Stromal cell of bone marrow (primary cell): Measurements from ENCODE around the gene TSSK6.

ENCODE experiments used
- DNase-seq: peaks from one replicate; pipeline ENCODE4 v3.0.0-alpha.2; 2012; ENCODE audit warnings: low read depth

TSSK6 gene

GRCh38 chr19:19530889-19531288 lies 15.5 kb upstream of the TSSK6 start:
- no peak for DNase-seq

GRCh38 chr19:19530423-19530804 lies 15.1 kb upstream of the TSSK6 start:
- DNase-seq, result no peak

GRCh38 chr19:19529783-19530422 lies 14.6 kb upstream of the TSSK6 start:
- no peak for DNase-seq

GRCh38 chr19:19528721-19529490 lies 13.6 kb upstream of the TSSK6 start, which contains the start of gene YJEFN3:
TSS of gene YJEFN3 (plus strand) at chr19:19528911. CDS start at chr19:19528933, 22 bp downstream.
- DNase-seq, result no peak

- no peak for DNase-seq
These were observed 12.6 kb upstream of the TSSK6 start for GRCh38 chr19:19527674-19528625.

GRCh38 chr19:19527371-19527656 lies 12.0 kb upstream of the TSSK6 start:
- no peak for DNase-seq

GRCh38 chr19:19526581-19527370 lies 11.4 kb upstream of the TSSK6 start:
- DNase-seq, result no peak

GRCh38 chr19:19525611-19526380 lies 10.4 kb upstream of the TSSK6 start:
- DNase-seq, result no peak

GRCh38 chr19:19524053-19524452 lies 8.7 kb upstream of the TSSK6 start:
- no peak for DNase-seq

- DNase-seq, result no peak
These were observed 7.8 kb upstream of the TSSK6 start for GRCh38 chr19:19523177-19523576.

- DNase-seq, result no peak
These were observed 5.6 kb upstream of the TSSK6 start for GRCh38 chr19:19520989-19521388.

- DNase-seq, result no peak
These were observed 1.9 kb upstream of the TSSK6 start for GRCh38 chr19:19517235-19517619.

GRCh38 chr19:19515642-19516519 lies 533 bp upstream of the TSSK6 start, which contains the start of gene NDUFA13:
TSS of gene NDUFA13 (plus strand) at chr19:19516225. CDS start at chr19:19516239, 14 bp downstream.
- peak; percentile 84 for DNase-seq

- DNase-seq, result no peak
These were observed 1.1 kb downstream of the TSSK6 start for GRCh38 chr19:19514215-19514657.

- DNase-seq, result no peak
These were observed 1.7 kb downstream of the TSSK6 start for GRCh38 chr19:19513682-19514081.

- no peak for DNase-seq
These were observed 4.9 kb downstream of the TSSK6 start for GRCh38 chr19:19510432-19510831.

- no peak for DNase-seq
These were observed 7.1 kb downstream of the TSSK6 start for GRCh38 chr19:19508217-19508616.

- no peak for DNase-seq
These were observed 8.0 kb downstream of the TSSK6 start for GRCh38 chr19:19507354-19507753.

- DNase-seq, result no peak
These were observed 8.8 kb downstream of the TSSK6 start for GRCh38 chr19:19506592-19506991.
